Esophagus muscularis mucosa (tissue), 4 donors: ENCODE results near the gene RUSC1. TPM values are rescaled to one million over a fixed set of nuclear protein-coding genes. Genes with fewer than 3 reads are reported as not detected.

Experiments
- DNase-seq: peaks from one replicate; pipeline ENCODE4 v3.0.0-alpha.2; 2017; ENCODE audit errors: extremely low spot score
- H3K27ac ChIP-seq, 4 donors: fragments of 200-600 bp; sonication (generic); replicated peaks in 1 of 4; 1 replicate in 3 of 4; 2 replicates in 1 of 4; pipeline ENCODE4 v1.5.1; 2016 to 2019; ENCODE audit warnings: mild to moderate bottlenecking in 1 of 4
- H3K27me3 ChIP-seq, 4 donors: fragments of 200-600 bp; sonication (generic); one replicate each; pipeline versions ENCODE4 v1.5.1 to v1.6.0; 2016 to 2019
- H3K36me3 ChIP-seq, 4 donors: fragments of 200-600 bp; sonication (generic); one replicate each; pipeline ENCODE4 v1.5.1; 2016 to 2019
- H3K4me1 ChIP-seq, 4 donors: fragments of 200-600 bp; sonication (generic); one replicate each; pipeline ENCODE4 v1.5.1; 2016 to 2019
- H3K4me3 ChIP-seq, 4 donors: fragments of 200-600 bp; sonication (generic); 1 replicate in 2 of 4; 2 replicates in 2 of 4; pipeline ENCODE4 v1.5.1; 2016 to 2019; ENCODE audit warnings: mild to moderate bottlenecking in 4 of 4, moderate library complexity in 1 of 4
- H3K9me3 ChIP-seq, 4 donors: fragments of 200-600 bp; sonication (generic); 1 replicate in 3 of 4; 2 replicates in 1 of 4; pipeline ENCODE4 v1.5.1; 2016 to 2019
- CTCF ChIP-seq, 3 experiments: fragments of 200-600 bp in 2 of 3; fragments of 450-650 bp in 1 of 3; sonication (generic) in 2 of 3; IDR thresholded peaks; one replicate each; pipeline ENCODE4 v1.5.1; 2017 to 2019; ENCODE audit warnings: antibody characterized with exemption in 3 of 3, mild to moderate bottlenecking in 2 of 3, moderate library complexity in 1 of 3
- EP300 ChIP-seq: sonication (generic); formaldehyde crosslinking; IDR thresholded peaks from one replicate; pipeline ENCODE4 v1.6.1; 2017; ENCODE audit warnings: antibody characterized with exemption
- POLR2A ChIP-seq: fragments of 450-650 bp; IDR thresholded peaks from one replicate; pipeline ENCODE4 v1.6.1; 2017; ENCODE audit warnings: antibody characterized with exemption, moderate library complexity, mild to moderate bottlenecking, low read depth
- POLR2AphosphoS5 ChIP-seq, 2 donors: sonication (generic); formaldehyde crosslinking; IDR thresholded peaks; one replicate each; pipeline ENCODE4 v1.6.1; 2017; ENCODE audit warnings: antibody characterized with exemption in 2 of 2
- WGBS: methylation state at CpG from one replicate; pipeline ENCODE4 v1.1.5; 2018; 5-methylcytosine and 5-hydroxymethylcytosine counted together
- intact Hi-C: fragments of 100-400 bp; cut with DNase I; formaldehyde crosslinking; loops from one replicate; pipeline ENCODE4 v1.15.1; 2023
- total RNA-seq, 4 donors: library from RNA; depleted of rRNA; stranded (reverse); fragments of >200 nt; gene quantifications; one replicate each; pipeline versions ENCODE4 v1.1.0 to v1.2.1, GENCODE V29; 2016

The RUSC1 gene
- total RNA-seq, 4 donors from 2014 or later: 15.6 to 35.4 (median 27.2) TPM

- no peak for TF ChIP-seq POLR2AphosphoS5 (IDR thresholded peaks at IDR 0.05)
- TF ChIP-seq CTCF (IDR thresholded peaks at IDR 0.05): peak in 2 of 3 experiments; percentile 15 to 30
- TF ChIP-seq EP300: no peak
- peak overlapping the region; percentile 74 to 85 (median 78) for H3K27ac ChIP-seq
- peak overlapping the region; percentile 71 to 84 (median 77) for H3K4me3 ChIP-seq
- WGBS: under 1% methylated on average over 15 of the region's 29 CpGs
- H3K9me3 ChIP-seq: no peaks in the 10 kb centered on the region
- DNase-seq: no peak
- H3K36me3 ChIP-seq: peaks cover 0 to 6% (median 0%) of the 10 kb centered on the region in 4 donors
- H3K27me3 ChIP-seq: no peaks in the 10 kb centered on the region
- intact Hi-C loops: loop anchor here (2.0 to 5.0 kb wide), 2 partner anchors 43 to 314 kb away; partner anchors contain the start of gene RUSC1
- H3K4me1 ChIP-seq: peaks cover 18 to 34% (median 29%) of the 10 kb centered on the region in 4 donors
These were observed 42.6 kb upstream of the RUSC1 start for GRCh38 chr1:155277902-155278688.

- Histone ChIP-seq H3K36me3 (peaks cover 0 to 9% (median 0%) of the 10 kb centered on the region in 4 donors), H3K9me3 (no peaks in the 10 kb centered on the region), H3K4me1 (peaks cover 18 to 31% (median 26%) of the 10 kb centered on the region in 4 donors), H3K27me3 (no peaks in the 10 kb centered on the region), H3K27ac (no peak overlapping the region), H3K4me3 (peak overlapping the region in 1 of 4 donors; percentile 82)
- WGBS: 55% methylated on average over 10 of the region's 10 CpGs
- intact Hi-C loops: loop anchor here (2.0 to 5.0 kb wide), 2 partner anchors 42 to 314 kb away; partner anchors contain the start of gene RUSC1
- TF ChIP-seq POLR2A (no peak), POLR2AphosphoS5 (IDR thresholded peaks at IDR 0.05) (no peak), CTCF (IDR thresholded peaks at IDR 0.05) (no peak), EP300 (no peak)
- no peak for DNase-seq
These were observed 42.0 kb upstream of the RUSC1 start for GRCh38 chr1:155278689-155279160.

GRCh38 chr1:155279268-155279667 is 41.4 kb upstream of the RUSC1 start:
- intact Hi-C loops: loop anchor here (2.0 to 5.0 kb wide), 2 partner anchors 42 to 313 kb away; partner anchors contain the start of gene RUSC1
- WGBS: 76% methylated on average over 2 of the region's 2 CpGs

GRCh38 chr1:155282488-155283091 is 38.1 kb upstream of the RUSC1 start:
- H3K9me3 ChIP-seq: no peaks in the 10 kb centered on the region
- H3K27me3 ChIP-seq: no peaks in the 10 kb centered on the region
- H3K27ac ChIP-seq: no peak overlapping the region
- H3K4me1 ChIP-seq: peaks cover 9 to 17% (median 12%) of the 10 kb centered on the region in 4 donors
- TF ChIP-seq CTCF (IDR thresholded peaks at IDR 0.05): no peak
- TF ChIP-seq EP300: no peak
- no peak for TF ChIP-seq POLR2AphosphoS5 (IDR thresholded peaks at IDR 0.05)
- TF ChIP-seq POLR2A: no peak
- no peak for DNase-seq
- intact Hi-C loops: no loop called here
- 95% methylated on average over 29 of the region's 29 CpGs for WGBS
- no peak overlapping the region for H3K4me3 ChIP-seq
- H3K36me3 ChIP-seq: peaks cover 0 to 11% (median 0%) of the 10 kb centered on the region in 4 donors

More at GRCh38 chr1:155279268-155279667, 41.4 kb upstream of the RUSC1 start:
- Histone ChIP-seq H3K9me3 (no peaks in the 10 kb centered on the region), H3K27ac (no peak overlapping the region), H3K4me1 (peaks cover 18 to 28% (median 23%) of the 10 kb centered on the region in 4 donors), H3K4me3 (no peak overlapping the region), H3K36me3 (peaks cover 0 to 11% (median 0%) of the 10 kb centered on the region in 4 donors), H3K27me3 (no peaks in the 10 kb centered on the region)
- DNase-seq: no peak
- TF ChIP-seq CTCF (IDR thresholded peaks at IDR 0.05): no peak
- no peak for TF ChIP-seq POLR2AphosphoS5 (IDR thresholded peaks at IDR 0.05)
- no peak for TF ChIP-seq POLR2A
- no peak for TF ChIP-seq EP300
